GM23248 (cell line): ENCODE measurements around the gene SUPT4H1.

Source experiments
- EZH2 ChIP-seq: fragments of 200-600 bp; sonication (generic); IDR thresholded peaks from 2 replicates; pipeline ENCODE4 v1.6.1; 2018; ENCODE audit warnings: antibody characterized with exemption, mild to moderate bottlenecking; ENCODE audit not compliant: insufficient read depth, poor library complexity, severe bottlenecking
- EZH2phosphoT487 ChIP-seq: fragments of 200-600 bp; sonication (generic); IDR thresholded peaks from 2 replicates; pipeline ENCODE4 v1.6.1; 2018; ENCODE audit warnings: antibody characterized with exemption, moderate library complexity, mild to moderate bottlenecking, low read depth; ENCODE audit not compliant: insufficient read depth

- TF ChIP-seq EZH2 (no peak), EZH2phosphoT487 (no peak)
Observed at GRCh38 chr17:58300336-58300735, 51.7 kb downstream of the SUPT4H1 start.
